Gastrocnemius medialis (tissue), 4 donors: ENCODE measurements around the gene RRH. TPM values are rescaled to one million over a fixed set of nuclear protein-coding genes. Genes with fewer than 3 reads are reported as not detected.
"Not testable (repeated sequence)": the region's sequence is repeated elsewhere in the genome, so short reads cannot be mapped to it uniquely, and the experiment has no call there.

Experiments
- ATAC-seq, 2 donors: fragments of 150-250 bp; one replicate each; pipeline ENCODE4 v1.9.1; 2016
- DNase-seq, 2 donors: peaks; one replicate each; pipeline ENCODE4 v3.0.0-alpha.2; 2019
- H3K27ac ChIP-seq, 4 donors: fragments of 200-600 bp; sonication (generic); 1 replicate in 1 of 4; 2 replicates in 3 of 4; pipeline ENCODE4 v1.5.1; 2016 to 2018; ENCODE audit warnings: mild to moderate bottlenecking in 2 of 4, moderate library complexity in 1 of 4
- H3K27me3 ChIP-seq, 3 donors: fragments of 200-600 bp; sonication (generic) in 2 of 3; 1 replicate in 1 of 3; 2 replicates in 2 of 3; pipeline versions ENCODE4 v1.5.1 to v1.6.0; 2016 to 2019; ENCODE audit warnings: mild to moderate bottlenecking in 1 of 3, moderate library complexity in 1 of 3
- H3K36me3 ChIP-seq, 2 donors: fragments of 200-600 bp; sonication (generic) in 1 of 2; one replicate each; pipeline ENCODE4 v1.5.1; 2017 to 2018
- H3K4me1 ChIP-seq, 2 donors: fragments of 200-600 bp; sonication (generic) in 1 of 2; one replicate each; pipeline ENCODE4 v1.5.1; 2016 to 2017; ENCODE audit warnings: mild to moderate bottlenecking in 2 of 2
- H3K4me3 ChIP-seq, 4 donors: fragments of 200-600 bp; sonication (generic) in 3 of 4; 1 replicate in 1 of 4; 2 replicates in 3 of 4; pipeline ENCODE4 v1.5.1; 2016 to 2019; ENCODE audit warnings: mild to moderate bottlenecking in 2 of 4
- H3K9me3 ChIP-seq, 3 donors: fragments of 200-600 bp; sonication (generic) in 2 of 3; 1 replicate in 1 of 3; 2 replicates in 2 of 3; pipeline ENCODE4 v1.5.1; 2016 to 2019
- POLR2A ChIP-seq, 2 donors: fragments of 450-650 bp; IDR thresholded peaks; one replicate each; pipeline ENCODE4 v1.6.1; 2017; ENCODE audit warnings: antibody characterized with exemption in 2 of 2, mild to moderate bottlenecking in 2 of 2, moderate library complexity in 2 of 2
- in situ Hi-C, 4 donors: fragments of 200-750 bp; cut with MboI; loops; one replicate each; pipeline versions ENCODE4 v1.15.0 to v1.8.0; 2017; ENCODE audit warnings: low sequenced_read_pairs in 4 of 4
- intact Hi-C: fragments of 100-400 bp; cut with DNase I; formaldehyde crosslinking; loops from one replicate; pipeline ENCODE4 v1.15.1; 2023; ENCODE audit warnings: low total_unique reads
- total RNA-seq, 4 donors: library from RNA; depleted of rRNA; stranded (reverse); fragments of >200 nt; gene quantifications; one replicate each; pipeline versions ENCODE4 v1.1.0 to v1.2.3, GENCODE V29; 2016
- TF ChIP-seq, protein P1 (sequence below), 5 experiments: fragments of 450-650 bp in 3 of 5; fragments of 200-600 bp in 2 of 5; sonication (generic) in 2 of 5; IDR thresholded peaks in 4 of 5; conservative IDR thresholded peaks in 1 of 5; 1 replicate in 4 of 5; 2 replicates in 1 of 5; pipeline ENCODE4 v1.5.1; 2016 to 2019; ENCODE audit warnings: antibody characterized with exemption in 5 of 5, mild to moderate bottlenecking in 3 of 5, moderate library complexity in 3 of 5

Gene RRH
- total RNA-seq, 4 donors from 2014 or later = not detected

DNA sequence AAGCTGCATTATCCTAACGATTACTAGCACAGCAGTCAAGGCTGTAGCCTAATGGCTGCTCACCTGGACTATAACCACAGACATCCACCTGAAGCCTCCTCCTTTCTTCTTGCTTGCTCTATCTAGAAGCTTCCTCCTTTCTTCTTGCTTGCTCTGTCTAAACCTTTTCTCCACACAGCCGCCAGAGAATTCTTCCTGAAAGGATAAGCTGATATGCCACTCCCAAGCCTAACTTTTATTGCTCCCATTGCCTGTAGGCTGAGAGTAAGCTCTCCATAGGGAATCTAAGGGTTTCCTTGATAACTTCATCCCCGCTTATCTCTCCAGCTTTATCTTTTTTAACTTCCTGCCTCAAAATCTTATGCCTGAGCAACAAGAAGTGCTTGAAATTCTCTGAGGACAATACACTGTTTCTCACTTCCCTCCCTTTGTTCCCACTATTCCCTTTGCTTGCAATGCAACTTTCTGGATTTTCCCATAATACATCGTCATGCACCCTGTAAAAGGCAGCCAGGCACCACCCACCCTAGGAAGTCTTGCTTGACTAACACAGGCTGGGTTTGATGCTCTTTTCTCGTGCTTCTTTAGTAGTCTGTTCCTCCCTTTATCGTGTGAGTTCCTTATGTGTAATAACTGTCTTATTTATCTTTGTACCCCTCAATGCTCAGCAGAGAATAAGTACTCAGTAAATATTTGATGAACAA is 18.8 kb downstream of the RRH start:
- Histone ChIP-seq H3K4me1 (no peaks in the 10 kb centered on the region), H3K9me3 (no peaks in the 10 kb centered on the region), H3K4me3 (no peak overlapping the region), H3K27ac (no peak overlapping the region), H3K36me3 (no peaks in the 10 kb centered on the region), H3K27me3 (no peaks in the 10 kb centered on the region)
- TF ChIP-seq, protein P1, sequence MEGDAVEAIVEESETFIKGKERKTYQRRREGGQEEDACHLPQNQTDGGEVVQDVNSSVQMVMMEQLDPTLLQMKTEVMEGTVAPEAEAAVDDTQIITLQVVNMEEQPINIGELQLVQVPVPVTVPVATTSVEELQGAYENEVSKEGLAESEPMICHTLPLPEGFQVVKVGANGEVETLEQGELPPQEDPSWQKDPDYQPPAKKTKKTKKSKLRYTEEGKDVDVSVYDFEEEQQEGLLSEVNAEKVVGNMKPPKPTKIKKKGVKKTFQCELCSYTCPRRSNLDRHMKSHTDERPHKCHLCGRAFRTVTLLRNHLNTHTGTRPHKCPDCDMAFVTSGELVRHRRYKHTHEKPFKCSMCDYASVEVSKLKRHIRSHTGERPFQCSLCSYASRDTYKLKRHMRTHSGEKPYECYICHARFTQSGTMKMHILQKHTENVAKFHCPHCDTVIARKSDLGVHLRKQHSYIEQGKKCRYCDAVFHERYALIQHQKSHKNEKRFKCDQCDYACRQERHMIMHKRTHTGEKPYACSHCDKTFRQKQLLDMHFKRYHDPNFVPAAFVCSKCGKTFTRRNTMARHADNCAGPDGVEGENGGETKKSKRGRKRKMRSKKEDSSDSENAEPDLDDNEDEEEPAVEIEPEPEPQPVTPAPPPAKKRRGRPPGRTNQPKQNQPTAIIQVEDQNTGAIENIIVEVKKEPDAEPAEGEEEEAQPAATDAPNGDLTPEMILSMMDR (IDR thresholded peaks at IDR 0.05 in 4 of 5, conservative IDR thresholded peaks at IDR 0.05 in 1 of 5) = no peak
- TF ChIP-seq POLR2A (IDR thresholded peaks at IDR 0.05) = no peak
- in situ Hi-C loops (no loop called here), intact Hi-C loops (no loop called here)
- DNase-seq (no peak), ATAC-seq (no peak)

DNA sequence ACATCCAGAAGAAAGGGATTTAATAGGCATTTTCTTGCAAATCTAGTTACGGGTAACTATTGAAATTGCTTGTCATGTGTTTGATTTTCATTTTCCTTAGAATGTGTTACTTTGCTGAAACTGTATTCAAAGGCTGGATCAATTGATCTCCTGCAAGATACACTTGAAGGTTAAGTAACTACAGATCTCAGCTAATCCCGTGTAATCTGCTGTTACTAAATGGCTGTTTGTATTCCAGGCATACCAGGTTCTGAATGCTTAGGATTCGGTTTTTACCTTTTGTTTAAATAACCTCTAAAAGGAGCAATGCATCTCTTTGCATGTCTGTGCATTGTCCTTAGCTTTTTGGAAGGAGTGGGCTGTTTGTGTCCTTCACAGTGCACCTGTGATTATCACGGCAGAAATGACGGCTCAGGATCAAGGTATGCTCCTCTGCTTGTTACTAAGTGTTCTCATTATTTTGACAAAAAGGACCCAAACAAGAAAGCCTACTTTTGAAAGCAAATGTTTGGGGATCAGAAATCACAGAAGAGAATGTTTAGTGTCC is 20.2 kb downstream of the RRH start, which contains the start of gene LRIT3:
TSS of gene LRIT3 (plus strand) at position 212 of the 547 bp plus-strand sequence. CDS start at position 307, 95 bp downstream.
- no peak for TF ChIP-seq POLR2A (IDR thresholded peaks at IDR 0.05)
- TF ChIP-seq, protein P1 (IDR thresholded peaks at IDR 0.05 in 4 of 5, conservative IDR thresholded peaks at IDR 0.05 in 1 of 5) = no peak
- ATAC-seq (no peak), DNase-seq (no peak)
- no peaks in the 10 kb centered on the region for H3K9me3 ChIP-seq
- H3K27ac ChIP-seq = no peak within 1 kb of the TSS
- H3K36me3 ChIP-seq = no peaks in the 10 kb centered on the region
- H3K4me1 ChIP-seq = no peaks in the 10 kb centered on the region
- intact Hi-C loops = no loop called here
- H3K4me3 ChIP-seq = no peak within 1 kb of the TSS
- in situ Hi-C loops = no loop called here
- H3K27me3 ChIP-seq = no peaks in the 10 kb centered on the region

GRCh38 chr4:109848501-109848900 is 20.7 kb downstream of the RRH start:
- intact Hi-C loops (no loop called here), in situ Hi-C loops (no loop called here)
- H3K36me3 ChIP-seq = no peaks in the 10 kb centered on the region
- no peak overlapping the region for H3K27ac ChIP-seq
- DNase-seq (no peak), ATAC-seq (no peak)
- TF ChIP-seq, protein P1 (IDR thresholded peaks at IDR 0.05 in 4 of 5, conservative IDR thresholded peaks at IDR 0.05 in 1 of 5) = no peak
- no peak for TF ChIP-seq POLR2A (IDR thresholded peaks at IDR 0.05)
- no peak overlapping the region for H3K4me3 ChIP-seq
- no peaks in the 10 kb centered on the region for H3K4me1 ChIP-seq
- no peaks in the 10 kb centered on the region for H3K27me3 ChIP-seq
- no peaks in the 10 kb centered on the region for H3K9me3 ChIP-seq

GRCh38 chr4:109850601-109851000 is 22.8 kb downstream of the RRH start:
- H3K27me3 ChIP-seq = no peaks in the 10 kb centered on the region
- in situ Hi-C loops = no loop called here
- intact Hi-C loops = no loop called here
- no peak for ATAC-seq
- DNase-seq = no peak
- no peaks in the 10 kb centered on the region for H3K9me3 ChIP-seq
- no peaks in the 10 kb centered on the region for H3K4me1 ChIP-seq
- no peak overlapping the region for H3K4me3 ChIP-seq
- TF ChIP-seq, protein P1 (IDR thresholded peaks at IDR 0.05 in 4 of 5, conservative IDR thresholded peaks at IDR 0.05 in 1 of 5) = no peak
- TF ChIP-seq POLR2A (IDR thresholded peaks at IDR 0.05) = no peak
- no peaks in the 10 kb centered on the region for H3K36me3 ChIP-seq
- H3K27ac ChIP-seq = no peak overlapping the region

GRCh38 chr4:109859426-109860300 is 31.9 kb downstream of the RRH start:
- intact Hi-C loops, in situ Hi-C loops, DNase-seq: not testable (repeated sequence)

More at GRCh38 chr4:109859426-109860300, 31.9 kb downstream of the RRH start:
- H3K4me1 ChIP-seq, H3K27ac ChIP-seq, H3K27me3 ChIP-seq, H3K4me3 ChIP-seq, H3K36me3 ChIP-seq, H3K9me3 ChIP-seq, ATAC-seq: not testable (repeated sequence)
